Lower leg skin (tissue), 3 donors: ENCODE data around the gene SMTN.

ENCODE experiments used
- CTCF ChIP-seq, 3 donors: fragments of 450-650 bp; IDR thresholded peaks; one replicate each; pipeline ENCODE4 v1.5.1; 2016; ENCODE audit warnings: antibody characterized with exemption in 3 of 3, mild to moderate bottlenecking in 3 of 3, moderate library complexity in 2 of 3
- POLR2A ChIP-seq, 2 donors: fragments of 450-650 bp; IDR thresholded peaks; one replicate each; pipeline ENCODE4 v1.6.1; 2016 to 2017; ENCODE audit warnings: antibody characterized with exemption in 2 of 2, mild to moderate bottlenecking in 1 of 2, moderate library complexity in 1 of 2

- TF ChIP-seq CTCF (IDR thresholded peaks at IDR 0.05) (no peak), POLR2A (IDR thresholded peaks at IDR 0.05) (no peak)
These were observed 61.9 kb downstream of the SMTN start for GRCh38 chr22:31143038-31143437.
